H9 (cell line): Measurements from ENCODE around the gene ART3. TPM values are rescaled to one million over a fixed set of nuclear protein-coding genes. Genes with fewer than 3 reads are reported as not detected.
"Not testable (repeated sequence)": the region's sequence is repeated elsewhere in the genome, so short reads cannot be mapped to it uniquely, and the experiment has no call there.

ENCODE experiments used
- DNase-seq: peaks from one replicate; pipeline ENCODE4 v3.0.0-alpha.2; 2017
- H2AFZ ChIP-seq: one replicate; pipeline ENCODE4 v1.6.1; 2013; ENCODE audit warnings: mild to moderate bottlenecking, low read length, control low read depth, moderate library complexity
- H2AK5ac ChIP-seq: 2 replicates; pipeline ENCODE4 v1.6.1; 2013; ENCODE audit warnings: low read length, control low read depth, mixed read lengths; ENCODE audit not compliant: insufficient read length
- H2BK120ac ChIP-seq: one replicate; pipeline ENCODE4 v1.6.1; 2013; ENCODE audit warnings: low read depth, mild to moderate bottlenecking, low read length, control low read depth, inconsistent platforms; ENCODE audit not compliant: poor library complexity, severe bottlenecking
- H2BK12ac ChIP-seq: 2 replicates; pipeline ENCODE4 v1.6.1; 2013; ENCODE audit warnings: low read length, control low read depth, mixed read lengths, low read depth; ENCODE audit not compliant: insufficient read length
- H2BK15ac ChIP-seq: 2 replicates; pipeline ENCODE4 v1.6.1; 2013; ENCODE audit warnings: low read depth, low read length, control low read depth
- H2BK20ac ChIP-seq: one replicate; pipeline ENCODE4 v1.6.1; 2013; ENCODE audit warnings: low read depth, mild to moderate bottlenecking, low read length, control low read depth, inconsistent platforms; ENCODE audit not compliant: poor library complexity, severe bottlenecking
- H2BK5ac ChIP-seq: 2 replicates; pipeline ENCODE4 v1.6.1; 2013; ENCODE audit warnings: low read length, control low read depth, mixed read lengths; ENCODE audit not compliant: insufficient read length
- H3K14ac ChIP-seq: 2 replicates; pipeline ENCODE4 v1.6.1; 2013; ENCODE audit warnings: low read length, control low read depth; ENCODE audit not compliant: insufficient read depth
- H3K18ac ChIP-seq: 2 replicates; pipeline ENCODE4 v1.6.1; 2013; ENCODE audit warnings: low read depth, mild to moderate bottlenecking, mixed read lengths, low read length, control low read depth; ENCODE audit not compliant: insufficient read length
- H3K23ac ChIP-seq: 2 replicates; pipeline ENCODE4 v1.6.1; 2013; ENCODE audit warnings: low read length, control low read depth, mixed read lengths, low read depth; ENCODE audit not compliant: insufficient read length
- H3K23me2 ChIP-seq: 2 replicates; pipeline ENCODE4 v1.6.1; 2013; ENCODE audit warnings: low read depth, mild to moderate bottlenecking, mixed read lengths, low read length, control low read depth; ENCODE audit not compliant: insufficient read length, poor library complexity, severe bottlenecking
- H3K27ac ChIP-seq: 2 replicates; pipeline ENCODE4 v1.5.1; 2013; ENCODE audit warnings: low read length, control low read depth, mixed read lengths, low read depth; ENCODE audit not compliant: insufficient read length
- H3K27me3 ChIP-seq: 2 replicates; pipeline ENCODE4 v1.6.1; 2013; ENCODE audit warnings: low read length, control low read depth, inconsistent platforms; ENCODE audit not compliant: insufficient read depth
- H3K4ac ChIP-seq: 2 replicates; pipeline ENCODE4 v1.6.1; 2013; ENCODE audit warnings: low read depth, mild to moderate bottlenecking, control low read depth, inconsistent platforms, low read length, moderate library complexity
- H3K4me1 ChIP-seq: 2 replicates; pipeline ENCODE4 v1.6.1; 2013; ENCODE audit warnings: low read length, control low read depth, inconsistent platforms; ENCODE audit not compliant: insufficient read depth
- H3K4me2 ChIP-seq: 2 replicates; pipeline ENCODE4 v1.6.1; 2013; ENCODE audit warnings: low read length, control low read depth, mixed read lengths; ENCODE audit not compliant: insufficient read length, insufficient read depth
- H3K56ac ChIP-seq: 2 replicates; pipeline ENCODE4 v1.6.1; 2013; ENCODE audit warnings: low read depth, mild to moderate bottlenecking, mixed read lengths, low read length, control low read depth; ENCODE audit not compliant: insufficient read length
- H3K79me1 ChIP-seq: 2 replicates; pipeline ENCODE4 v1.6.1; 2013; ENCODE audit warnings: low read depth, mild to moderate bottlenecking, moderate library complexity, low read length, control low read depth, inconsistent platforms; ENCODE audit not compliant: insufficient read depth, poor library complexity, severe bottlenecking
- H3K79me2 ChIP-seq: 2 replicates; pipeline ENCODE4 v1.6.1; 2013; ENCODE audit warnings: low read length, control low read depth, inconsistent platforms; ENCODE audit not compliant: insufficient read depth
- H3K9ac ChIP-seq: 2 replicates; pipeline ENCODE4 v1.6.1; 2013; ENCODE audit warnings: low read length, control low read depth, mixed read lengths; ENCODE audit not compliant: insufficient read length; ENCODE audit errors: extremely low read depth
- H3K9me3 ChIP-seq: one replicate; pipeline ENCODE4 v1.6.1; 2013; ENCODE audit warnings: low read depth, low read length, inconsistent platforms; ENCODE audit not compliant: control insufficient read depth
- H3T11ph ChIP-seq: one replicate; pipeline ENCODE4 v1.6.1; 2013; ENCODE audit warnings: mild to moderate bottlenecking, low read length, control low read depth, inconsistent platforms
- H4K20me1 ChIP-seq: one replicate; pipeline ENCODE4 v1.6.1; 2013; ENCODE audit not compliant: control insufficient read depth, insufficient read length, insufficient read depth
- H4K5ac ChIP-seq: 2 replicates; pipeline ENCODE4 v1.6.1; 2013; ENCODE audit warnings: low read depth, mild to moderate bottlenecking, mixed read lengths, low read length, control low read depth; ENCODE audit not compliant: insufficient read length
- H4K8ac ChIP-seq: replicated peaks from 2 replicates; pipeline ENCODE4 v1.6.1; 2013; ENCODE audit warnings: low read length, control low read depth, mixed read lengths, low read depth; ENCODE audit not compliant: insufficient read length
- H4K91ac ChIP-seq: 2 replicates; pipeline ENCODE4 v1.6.1; 2013; ENCODE audit warnings: low read depth, mild to moderate bottlenecking, moderate library complexity, mixed read lengths, low read length, control low read depth; ENCODE audit not compliant: insufficient read length
- H3K27ac Mint-ChIP-seq, 3 experiments: 2 replicates in 2 of 3; 3 replicates in 1 of 3; pipeline ENCODE4 v1.8.0; 2020 to 2021; ENCODE audit warnings: mixed read lengths in 3 of 3, mild to moderate bottlenecking in 1 of 3, moderate library complexity in 1 of 3
- H3K27me3 Mint-ChIP-seq: 2 replicates; pipeline ENCODE4 v1.8.0; 2021; ENCODE audit warnings: low read depth, mild to moderate bottlenecking, moderate library complexity, mixed read lengths
- H3K36me3 Mint-ChIP-seq, 3 experiments: 2 replicates in 2 of 3; 3 replicates in 1 of 3; pipeline ENCODE4 v1.8.0; 2020 to 2021; ENCODE audit warnings: low read depth in 3 of 3, mixed read lengths in 3 of 3; ENCODE audit not compliant: insufficient read depth in 1 of 3
- H3K4me1 Mint-ChIP-seq, 2 experiments: 2 replicates each; pipeline ENCODE4 v1.8.0; 2020; ENCODE audit warnings: mixed read lengths in 2 of 2
- H3K4me3 Mint-ChIP-seq, 2 experiments: 2 replicates in 1 of 2; 3 replicates in 1 of 2; pipeline ENCODE4 v1.8.0; 2020 to 2021; ENCODE audit warnings: mild to moderate bottlenecking in 2 of 2, mixed read lengths in 2 of 2, moderate library complexity in 1 of 2
- H3K9me3 Mint-ChIP-seq, 2 experiments: 2 replicates in 1 of 2; 3 replicates in 1 of 2; pipeline ENCODE4 v1.8.0; 2020; ENCODE audit warnings: mild to moderate bottlenecking in 2 of 2, mixed read lengths in 2 of 2, moderate library complexity in 1 of 2
- WGBS: extraction: QIAGEN DNeasy Blood & Tissue Kit; methylation state at CpG from one replicate; pipeline ENCODE4 v1.1.7; 2013; ENCODE audit warnings: missing lambda C conversion rate, low lambda C conversion rate, mixed read lengths; ENCODE audit not compliant: insufficient read length; ENCODE audit errors: extremely low coverage; 5-methylcytosine and 5-hydroxymethylcytosine counted together
- total RNA-seq: library from RNA; stranded (reverse); gene quantifications from 2 replicates; pipeline ENCODE4 v1.2.1, GENCODE V29; 2021

The ART3 gene
- total RNA-seq, 1 experiment from 2014 or later = 0.74 TPM

- not testable (repeated sequence) for H3K9me3 ChIP-seq, H3K4me3 Mint-ChIP-seq, H2BK20ac ChIP-seq, H3K56ac ChIP-seq, H4K5ac ChIP-seq, H3K9me3 Mint-ChIP-seq, H3K23me2 ChIP-seq, H3T11ph ChIP-seq, H4K91ac ChIP-seq, H2BK15ac ChIP-seq, H4K8ac ChIP-seq, H3K36me3 Mint-ChIP-seq, H2AK5ac ChIP-seq, H2BK120ac ChIP-seq, H3K79me1 ChIP-seq, H2BK12ac ChIP-seq, H3K4ac ChIP-seq, H3K27me3 Mint-ChIP-seq, H3K27ac ChIP-seq, H2BK5ac ChIP-seq, H3K79me2 ChIP-seq, H4K20me1 ChIP-seq, H3K23ac ChIP-seq, H3K18ac ChIP-seq, H2AFZ ChIP-seq, DNase-seq, H3K4me2 ChIP-seq, H3K4me1 ChIP-seq, H3K9ac ChIP-seq, H3K27ac Mint-ChIP-seq, H3K14ac ChIP-seq, H3K27me3 ChIP-seq
- H3K4me1 Mint-ChIP-seq = peaks cover 7 to 14% of the 10 kb centered on the region in 2 experiments
- WGBS = no CpG with 5 or more reads among the region's 18 CpGs
Observed at GRCh38 chr4:76043306-76043705, 31.2 kb upstream of the ART3 start.

- H3K9me3 ChIP-seq, H3K23ac ChIP-seq, H3K4me1 ChIP-seq, H4K5ac ChIP-seq, DNase-seq, H3K4me3 Mint-ChIP-seq, H3K9me3 Mint-ChIP-seq, H3K79me2 ChIP-seq, H3K4ac ChIP-seq, H3K14ac ChIP-seq, H3K27me3 ChIP-seq, H3K27ac ChIP-seq, H3K27me3 Mint-ChIP-seq, H2AK5ac ChIP-seq, H3K27ac Mint-ChIP-seq, H3K9ac ChIP-seq, H3K4me2 ChIP-seq, H2BK120ac ChIP-seq, H3K23me2 ChIP-seq, H2BK5ac ChIP-seq, H3T11ph ChIP-seq, H2BK12ac ChIP-seq, H3K36me3 Mint-ChIP-seq, H2BK15ac ChIP-seq, H3K56ac ChIP-seq, H4K91ac ChIP-seq, H2AFZ ChIP-seq, H3K18ac ChIP-seq, H2BK20ac ChIP-seq, H4K20me1 ChIP-seq, H4K8ac ChIP-seq, H3K79me1 ChIP-seq: not testable (repeated sequence)
- WGBS = no CpG with 5 or more reads among the region's 4 CpGs
- H3K4me1 Mint-ChIP-seq = peaks cover 10 to 20% of the 10 kb centered on the region in 2 experiments
Observed at GRCh38 chr4:76044686-76045085, 29.8 kb upstream of the ART3 start.
